Activated CD4-positive, alpha-beta T cell treated with anti-CD3 and anti-CD28 coated beads, Interleukin-2, amount 50 U/mL, for 1 hour (primary cell): ENCODE results near the gene PPP6R3.
A peak's percentile ranks its signal among the peaks of the same experiment; 100 is the strongest.
"Not testable (repeated sequence)": the region's sequence is repeated elsewhere in the genome, so short reads cannot be mapped to it uniquely, and the experiment has no call there.

Source experiments
- DNase-seq: peaks from one replicate; pipeline ENCODE4 v3.0.0-alpha.2; 2020

PPP6R3 gene

GRCh38 chr11:68436985-68437926, 23.3 kb upstream of the PPP6R3 start:
- no peak for DNase-seq

GRCh38 chr11:68437927-68438657, 22.5 kb upstream of the PPP6R3 start:
- DNase-seq: no peak

- no peak for DNase-seq
These were observed 21.8 kb upstream of the PPP6R3 start for GRCh38 chr11:68438658-68439259.

GRCh38 chr11:68439355-68440065, 21.0 kb upstream of the PPP6R3 start:
- no peak for DNase-seq

- DNase-seq: no peak
These were observed 20.3 kb upstream of the PPP6R3 start for GRCh38 chr11:68440224-68440623.

- DNase-seq: no peak
These were observed 18.9 kb upstream of the PPP6R3 start for GRCh38 chr11:68441466-68442230.

GRCh38 chr11:68442433-68442832, 18.1 kb upstream of the PPP6R3 start:
- no peak for DNase-seq

- DNase-seq: no peak
These were observed 16.0 kb upstream of the PPP6R3 start for GRCh38 chr11:68444566-68444965.

GRCh38 chr11:68445531-68446035, 15.0 kb upstream of the PPP6R3 start:
- DNase-seq: no peak

GRCh38 chr11:68446046-68446725, 14.4 kb upstream of the PPP6R3 start:
- DNase-seq: no peak

- DNase-seq: peak; percentile 78
These were observed 13.3 kb upstream of the PPP6R3 start for GRCh38 chr11:68447015-68447801.

GRCh38 chr11:68447914-68448313, 12.6 kb upstream of the PPP6R3 start:
- DNase-seq: not testable (repeated sequence)

- DNase-seq: no peak
These were observed 11.9 kb upstream of the PPP6R3 start for GRCh38 chr11:68448604-68449011.

- no peak for DNase-seq
These were observed 10.6 kb upstream of the PPP6R3 start for GRCh38 chr11:68449951-68450350.

- no peak for DNase-seq
These were observed 9.8 kb upstream of the PPP6R3 start for GRCh38 chr11:68450711-68451110.

GRCh38 chr11:68454767-68455166, 5.8 kb upstream of the PPP6R3 start:
- no peak for DNase-seq

- no peak for DNase-seq
These were observed 5.1 kb upstream of the PPP6R3 start for GRCh38 chr11:68455485-68455884.

- no peak for DNase-seq
These were observed 3.2 kb upstream of the PPP6R3 start for GRCh38 chr11:68457216-68457897.

GRCh38 chr11:68457898-68458249, 2.7 kb upstream of the PPP6R3 start:
- no peak for DNase-seq

GRCh38 chr11:68458340-68458739, 2.2 kb upstream of the PPP6R3 start:
- DNase-seq: not testable (repeated sequence)
